Measurements from ENCODE around the gene OST4. TPM values are rescaled to one million over a fixed set of nuclear protein-coding genes. Genes with fewer than 3 reads are reported as not detected.
"Not testable (repeated sequence)": the region's sequence is repeated elsewhere in the genome, so short reads cannot be mapped to it uniquely, and the experiment has no call there.

OST4 gene
- total RNA-seq, 1 donor from 2014 or later: 275 TPM

DNA sequence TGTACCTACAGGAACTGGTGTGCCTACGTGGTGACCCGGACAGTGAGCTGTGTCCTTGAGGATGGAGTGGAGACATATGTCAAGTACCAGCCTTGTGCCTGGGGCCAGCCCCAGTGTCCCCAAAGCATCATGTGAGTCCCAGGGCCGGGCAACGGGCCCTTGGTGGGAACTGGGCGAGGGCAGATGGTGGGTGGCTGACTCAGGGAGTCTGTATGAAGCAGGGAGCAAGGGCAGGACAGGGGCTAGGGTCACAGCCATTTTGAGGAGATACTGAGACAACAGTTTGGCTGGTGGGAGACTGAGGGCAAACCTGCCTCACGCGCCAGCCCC, 8.7 kb upstream of the OST4 start:
- DNase-seq (ENCODE audit: low spot score): no peak

DNA sequence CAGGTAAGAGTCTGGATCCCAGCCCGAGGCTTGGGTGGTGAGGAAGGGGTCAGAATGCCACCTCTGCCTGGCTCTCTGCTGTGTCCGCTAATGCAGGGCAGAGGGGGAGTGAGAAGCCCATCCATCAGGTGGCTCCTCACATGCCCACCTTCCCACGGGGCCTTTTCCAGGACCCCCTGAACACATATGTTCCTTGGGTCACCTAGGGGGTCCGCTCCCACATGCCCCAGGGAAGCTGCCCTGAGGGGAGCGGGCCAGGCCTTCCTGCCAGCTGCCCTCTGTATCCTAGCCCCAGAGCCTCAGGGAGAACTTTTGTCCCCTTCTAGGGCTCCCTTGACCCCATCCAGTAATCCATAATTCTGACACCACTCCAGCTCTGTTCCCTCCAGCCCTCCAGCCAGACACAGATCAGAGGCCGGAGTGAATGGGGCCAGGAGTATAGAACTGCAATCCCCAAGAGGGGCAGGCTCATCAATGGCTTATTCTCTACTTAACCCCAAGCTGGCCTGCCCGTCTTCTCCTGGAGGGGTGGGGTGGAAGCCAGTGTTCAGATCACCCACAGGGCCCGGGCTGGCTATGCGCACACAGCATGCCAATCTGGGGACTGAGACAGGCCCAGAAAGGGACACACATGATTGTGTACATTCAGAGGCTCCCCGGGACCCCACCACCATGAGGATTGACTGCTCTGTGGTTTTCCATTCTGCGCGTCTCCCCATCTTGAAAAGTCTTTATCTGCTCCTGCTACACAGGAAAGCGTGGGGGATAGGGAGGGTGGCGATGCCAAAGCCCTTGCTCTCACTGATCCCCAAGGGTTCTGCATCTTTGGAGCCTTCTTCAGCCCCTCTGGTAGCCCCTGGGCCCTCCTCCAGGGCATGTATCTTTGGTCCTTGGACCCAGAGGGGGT, 8.0 kb upstream of the OST4 start:
- DNase-seq (ENCODE audit: low spot score): no peak

DNA sequence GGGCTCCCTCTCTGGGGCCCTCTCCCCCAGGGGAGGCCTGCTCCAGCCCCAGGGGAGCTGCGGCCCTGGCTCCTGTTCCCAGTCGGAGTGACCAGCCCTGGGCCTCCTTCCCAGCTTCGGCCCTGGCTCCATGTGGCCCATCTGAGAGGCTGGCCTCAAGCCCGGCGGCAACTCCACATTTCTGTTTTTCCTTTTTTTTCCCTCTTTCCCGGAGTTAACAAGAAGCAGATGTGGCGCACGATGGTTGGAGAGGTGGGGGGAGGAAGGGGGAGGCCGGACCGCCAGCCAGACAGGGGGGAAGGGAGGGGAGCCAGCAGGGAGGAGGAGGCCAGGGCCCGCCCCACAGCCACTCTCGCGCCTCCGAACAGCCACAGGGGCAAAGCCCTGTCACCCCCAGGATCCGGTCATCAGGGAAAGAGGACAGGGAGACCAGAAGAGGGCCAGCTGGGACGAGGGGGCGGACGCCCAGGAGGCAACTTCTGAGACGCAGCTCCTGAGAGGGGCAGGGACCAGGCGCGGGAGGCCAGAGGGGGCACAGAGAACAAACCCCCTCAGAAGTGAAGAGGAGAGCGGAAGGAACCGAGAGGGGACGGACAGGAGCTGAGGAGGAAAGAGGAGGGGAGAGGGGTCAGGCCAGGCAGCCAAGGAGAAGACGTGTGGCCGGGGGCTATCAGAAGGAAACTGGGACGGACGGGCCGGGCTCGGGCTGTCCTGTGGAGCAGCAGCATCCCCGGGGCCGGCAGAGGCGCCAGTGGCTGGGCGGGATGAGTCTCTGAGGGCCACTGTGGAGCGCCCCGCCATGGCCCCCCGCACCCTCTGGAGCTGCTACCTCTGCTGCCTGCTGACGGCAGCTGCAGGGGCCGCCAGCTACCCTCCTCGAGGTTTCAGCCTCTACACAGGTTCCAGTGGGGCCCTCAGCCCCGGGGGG, 7.1 kb upstream of the OST4 start, which contains the start of gene EMILIN1:
TSS of gene EMILIN1 (plus strand) at position 349 of the 928 bp plus-strand sequence. CDS start at position 800, 451 bp downstream.
- DNase-seq (ENCODE audit: low spot score): peak; percentile 93

DNA sequence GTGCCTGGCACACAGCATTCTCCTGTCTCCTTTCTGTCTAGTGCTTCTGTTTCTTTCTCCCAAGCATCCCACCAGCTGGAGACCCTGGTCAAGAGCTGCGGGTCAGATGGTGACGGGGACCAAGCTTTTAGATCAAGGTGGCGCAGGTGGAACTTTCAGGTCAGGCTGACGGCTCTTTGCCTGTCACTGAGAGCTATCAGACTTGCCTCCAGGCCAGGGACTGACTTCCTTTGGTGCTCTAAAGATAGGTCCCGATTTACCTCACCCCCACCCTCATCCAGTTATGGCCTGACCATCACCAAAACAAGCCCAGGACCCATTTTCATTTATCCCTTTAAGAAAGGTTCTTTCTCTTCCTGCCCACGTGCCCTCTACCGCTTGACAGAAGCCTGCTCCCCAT, 5.8 kb upstream of the OST4 start:
- DNase-seq (ENCODE audit: low spot score): no peak

DNA sequence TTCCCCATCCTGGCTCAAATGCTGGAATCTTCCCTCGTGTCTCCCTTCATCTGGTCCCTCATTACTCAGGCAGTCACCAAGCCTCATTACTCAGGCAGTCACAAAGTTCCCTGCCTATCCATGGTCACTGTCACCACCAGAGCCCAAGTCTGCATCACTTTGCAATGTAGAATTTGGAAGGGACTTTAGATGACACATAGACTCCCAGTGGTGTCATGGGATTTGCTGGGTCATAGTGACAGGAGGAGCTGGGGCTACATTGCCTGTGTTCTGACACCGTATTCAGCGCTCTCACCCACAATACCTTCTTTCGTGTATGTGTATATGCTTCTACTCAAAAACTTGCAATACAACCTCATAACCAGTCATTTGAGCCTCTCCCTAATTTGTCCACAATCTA, 4.9 kb upstream of the OST4 start:
- DNase-seq (ENCODE audit: low spot score): no peak

DNA sequence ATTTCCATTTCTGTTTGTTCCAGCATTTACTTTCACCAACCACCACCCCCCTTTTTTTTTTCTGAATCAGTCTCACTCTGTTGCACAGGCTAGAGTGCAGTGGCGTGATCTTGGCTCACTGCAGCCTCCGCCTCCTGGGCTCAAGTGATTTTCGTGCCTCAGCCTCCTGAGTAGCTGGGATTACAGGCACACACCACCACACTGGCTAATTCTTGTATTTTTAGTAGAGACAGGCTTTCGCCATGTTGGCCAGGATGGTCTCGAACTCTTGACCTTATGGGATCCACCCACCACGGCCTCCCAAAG, 4.1 kb upstream of the OST4 start:
- not testable (repeated sequence) for DNase-seq (ENCODE audit: low spot score)

DNA sequence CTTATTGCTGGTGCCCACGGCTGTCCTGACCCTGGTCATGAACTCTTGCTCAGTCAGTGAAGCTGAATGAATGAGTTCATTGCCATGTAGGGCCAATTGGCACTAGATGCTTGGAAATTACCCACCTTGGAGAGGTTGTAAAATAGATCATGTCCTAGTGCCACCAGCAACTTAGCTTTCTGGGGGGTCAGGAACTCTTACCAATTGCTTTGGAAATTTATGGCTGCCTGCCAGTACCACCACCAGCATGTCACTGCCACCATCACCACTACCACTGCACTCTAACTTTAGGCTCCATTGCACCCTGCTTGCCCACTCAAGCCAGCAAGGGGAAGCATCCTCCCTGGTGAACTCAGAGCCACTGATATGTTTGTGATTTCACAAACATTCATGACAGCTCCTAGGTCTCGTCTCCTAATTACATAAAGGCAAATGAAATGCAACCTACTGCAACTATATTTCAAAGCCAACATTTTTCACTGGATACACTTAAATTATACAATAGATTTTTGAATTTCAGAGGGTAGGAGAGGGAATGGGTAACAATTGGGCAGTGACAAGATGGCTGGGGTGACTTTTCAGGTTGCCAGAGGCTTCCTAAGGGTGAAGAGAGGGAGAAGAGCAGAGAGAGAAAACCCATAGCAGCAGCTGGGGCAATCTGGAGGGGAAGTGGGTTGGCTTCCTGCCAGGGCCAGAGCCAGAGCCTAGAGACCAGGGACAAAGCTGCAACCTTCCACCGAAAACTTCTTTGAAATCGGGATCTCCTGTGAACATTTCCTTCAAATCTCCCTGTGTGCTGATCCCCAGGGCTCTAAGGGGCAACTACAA, 3.5 kb upstream of the OST4 start:
- DNase-seq (ENCODE audit: low spot score): no peak

DNA sequence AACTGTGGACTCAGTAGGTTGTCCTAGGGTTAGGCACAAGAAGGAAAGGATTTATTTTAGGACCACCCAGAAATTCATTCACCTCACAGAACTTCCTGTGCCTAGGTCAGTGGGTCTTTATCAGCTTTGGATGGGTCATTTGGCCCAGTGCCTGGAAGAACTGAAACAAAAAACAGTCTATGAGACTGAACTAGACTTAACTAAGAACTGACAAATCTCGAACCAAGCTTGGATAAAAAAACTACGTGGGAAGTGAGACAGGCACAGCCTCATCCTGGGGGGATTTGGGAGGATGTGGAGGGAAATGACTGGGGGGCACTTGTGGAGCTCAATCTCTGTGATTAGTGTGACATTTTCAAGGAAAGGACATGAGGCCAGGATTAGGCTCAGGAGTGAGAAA, 2.3 kb upstream of the OST4 start:
- DNase-seq (ENCODE audit: low spot score): no peak

DNA sequence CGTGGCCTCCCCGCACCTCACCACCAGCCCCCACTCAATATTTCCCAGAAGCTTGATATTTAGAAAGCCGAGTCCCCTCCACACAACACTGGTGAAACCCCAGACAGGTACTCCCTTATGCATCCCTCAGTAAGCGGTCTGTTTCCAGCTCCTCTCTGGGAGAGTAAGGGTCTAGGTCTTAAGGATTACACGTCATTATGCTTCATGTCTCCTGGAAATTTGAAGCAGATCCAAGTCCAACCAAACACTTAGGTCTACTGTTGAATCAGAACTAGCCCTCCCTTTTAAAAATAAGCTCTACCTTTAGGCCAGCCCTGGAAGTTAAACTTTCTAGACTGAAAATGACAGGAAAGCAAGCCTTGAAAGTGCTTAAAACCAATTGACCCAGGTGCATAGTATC, 1.5 kb upstream of the OST4 start:
- no peak for DNase-seq (ENCODE audit: low spot score)

DNA sequence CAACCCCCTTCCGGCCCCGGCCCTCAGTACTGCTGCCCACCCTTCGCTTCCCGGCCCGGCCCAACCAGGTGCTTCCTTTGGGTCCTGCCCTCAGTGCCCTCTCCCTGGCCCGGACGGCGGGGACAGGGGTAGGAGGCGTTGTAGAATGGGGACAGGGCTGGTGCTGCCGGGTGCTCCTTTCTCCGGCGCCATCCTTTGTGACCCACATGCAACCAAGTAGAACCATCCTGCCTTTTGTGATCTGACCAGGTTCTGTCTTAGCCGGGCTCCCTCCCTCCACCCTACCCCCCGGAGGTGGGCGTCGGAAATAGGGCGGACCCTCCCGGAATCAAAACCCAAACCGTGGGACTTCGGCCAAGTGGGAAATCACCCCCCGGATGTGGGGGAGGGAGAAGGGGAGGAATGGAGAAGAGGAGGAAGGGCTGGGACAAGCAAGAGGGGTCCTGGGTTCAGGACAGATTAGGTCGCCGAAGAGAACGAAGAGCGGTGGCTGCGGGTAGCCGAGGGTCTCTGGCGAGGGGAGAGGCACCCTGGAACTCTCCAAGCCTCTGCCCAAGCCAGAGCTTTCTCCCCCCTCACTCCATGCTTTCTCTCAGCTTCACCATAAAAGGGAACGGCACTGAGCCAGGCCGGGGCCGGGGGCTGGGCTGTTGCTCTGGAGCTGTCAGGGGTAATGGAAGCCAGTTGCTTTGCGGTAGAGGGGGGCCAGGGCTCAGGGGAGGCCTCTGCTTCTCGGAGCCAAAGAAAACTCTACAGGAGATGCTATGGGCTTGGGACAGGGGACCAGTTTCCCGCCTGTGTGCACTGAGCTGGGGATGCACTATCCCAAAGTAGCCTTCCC, 756 bp upstream of the OST4 start:
- DNase-seq (ENCODE audit: low spot score): no peak

DNA sequence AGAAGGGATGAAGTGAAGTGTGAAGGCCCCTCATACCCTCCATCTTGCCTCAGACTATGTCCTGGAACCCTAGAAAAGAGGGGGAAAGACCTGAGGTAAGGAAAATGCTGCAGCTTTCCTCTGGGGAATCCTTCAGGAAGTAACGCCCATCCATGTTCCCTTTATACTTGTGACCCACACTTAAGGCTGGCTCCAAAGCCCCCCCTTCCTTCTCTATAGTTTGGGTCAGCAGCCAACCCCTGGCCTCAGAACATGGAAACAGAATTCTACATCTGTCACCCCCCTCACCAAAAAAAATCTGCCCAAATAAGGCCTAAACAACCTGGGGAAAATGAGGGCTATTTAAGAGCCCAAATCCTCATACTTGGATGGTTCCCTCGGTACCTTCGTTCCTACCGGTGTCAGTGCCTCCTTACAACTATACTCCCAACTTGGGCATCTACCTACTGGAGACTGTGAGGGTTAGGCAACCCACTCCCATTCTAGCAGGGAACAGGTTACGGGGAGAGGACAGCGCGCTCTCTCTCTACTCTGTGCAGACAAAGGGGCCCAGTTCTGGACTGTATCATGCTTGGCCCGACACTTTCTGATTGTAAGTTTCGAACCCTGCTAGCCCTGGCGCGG, 689 bp downstream of the OST4 start:
- no peak for DNase-seq (ENCODE audit: low spot score)

DNA sequence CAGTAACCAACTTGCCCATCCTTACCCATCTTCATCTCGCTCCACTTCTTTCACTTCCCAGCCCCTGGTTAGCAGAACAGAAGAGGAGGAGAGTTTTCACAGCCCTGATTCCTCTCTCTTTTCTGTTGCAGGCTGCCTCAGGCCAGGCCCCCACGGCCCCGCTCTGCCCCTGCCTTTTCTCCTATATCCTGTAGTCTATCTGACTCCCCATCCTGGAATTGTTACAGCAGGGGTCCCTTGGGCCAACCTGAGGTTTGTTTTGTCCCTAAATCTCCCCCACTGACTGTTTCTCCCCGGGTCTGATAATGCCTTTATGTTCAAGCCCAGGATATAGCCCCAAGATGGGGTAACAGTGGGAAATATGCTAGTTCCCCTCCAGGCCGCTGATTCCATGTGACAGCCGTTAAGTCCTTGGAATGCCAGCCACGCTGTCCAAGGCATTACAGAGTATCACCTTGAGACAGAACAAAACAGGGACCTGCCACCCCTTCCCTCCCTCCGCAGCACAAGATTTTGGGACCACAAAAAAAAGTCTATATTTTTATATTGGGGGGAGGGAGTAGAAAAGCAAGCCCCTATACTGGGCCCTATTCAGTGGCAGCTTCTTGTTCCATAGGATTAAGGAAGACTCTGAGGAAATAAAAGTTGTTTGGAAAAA, 1.4 kb downstream of the OST4 start:
- DNase-seq (ENCODE audit: low spot score): no peak

DNA sequence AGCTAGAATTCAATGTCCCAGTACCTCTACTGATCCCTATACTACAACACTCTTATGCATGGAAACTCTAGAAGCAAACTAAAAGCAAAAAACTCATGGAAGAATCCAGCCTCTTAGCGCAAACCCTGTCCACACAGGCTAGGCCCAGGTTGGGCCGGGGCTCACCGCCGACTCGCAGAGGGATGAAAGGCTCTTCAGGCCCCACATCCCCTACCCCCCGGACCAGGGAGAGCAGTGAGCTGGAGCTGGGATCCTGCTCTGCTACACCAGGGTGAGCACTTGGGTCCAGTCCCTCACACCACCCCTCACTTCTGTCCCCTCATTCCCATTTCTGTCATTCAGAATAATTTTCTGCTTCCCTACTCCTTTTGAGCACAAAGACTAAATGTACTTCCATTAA, 2.0 kb downstream of the OST4 start:
- no peak for DNase-seq (ENCODE audit: low spot score)

DNA sequence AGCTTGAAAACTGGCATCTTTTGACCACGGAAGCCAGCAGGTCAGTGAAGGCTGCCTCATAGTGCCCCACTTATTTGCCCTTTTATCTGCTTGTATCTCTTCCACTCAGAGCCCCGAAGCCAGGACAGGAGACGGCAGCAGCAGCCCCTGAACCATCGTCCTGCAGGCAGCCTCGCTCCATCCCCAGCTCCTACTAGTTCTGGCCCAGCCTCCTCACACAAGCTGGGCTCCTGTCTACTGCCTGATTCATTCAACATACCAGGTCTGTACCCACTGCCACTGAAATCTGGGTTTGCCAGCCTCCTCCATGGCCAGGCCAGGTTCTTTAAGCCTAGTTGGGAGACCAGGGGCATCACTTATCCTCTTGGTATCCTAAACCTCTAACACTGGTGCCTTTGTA, 4.1 kb downstream of the OST4 start:
- DNase-seq (ENCODE audit: low spot score): no peak

DNA sequence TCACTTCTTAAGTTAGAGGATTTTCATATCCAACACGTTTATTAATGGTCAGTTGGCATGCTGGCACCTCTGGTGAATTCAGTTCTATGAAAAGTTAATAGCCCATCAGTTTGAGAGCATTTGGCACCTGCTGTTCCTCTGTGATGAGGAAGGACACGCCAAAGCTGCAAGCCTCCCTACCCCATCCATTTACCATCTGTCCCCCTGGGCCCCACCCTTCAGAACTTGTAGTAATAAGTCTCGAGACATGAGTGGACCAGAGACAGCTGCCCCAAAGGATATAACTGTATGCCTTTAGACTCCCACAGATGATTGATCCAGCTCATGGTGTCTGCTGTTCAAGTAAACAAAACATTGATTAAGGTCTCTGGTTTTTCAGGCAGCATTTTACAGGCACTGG, 6.3 kb downstream of the OST4 start:
- DNase-seq (ENCODE audit: low spot score): no peak

DNA sequence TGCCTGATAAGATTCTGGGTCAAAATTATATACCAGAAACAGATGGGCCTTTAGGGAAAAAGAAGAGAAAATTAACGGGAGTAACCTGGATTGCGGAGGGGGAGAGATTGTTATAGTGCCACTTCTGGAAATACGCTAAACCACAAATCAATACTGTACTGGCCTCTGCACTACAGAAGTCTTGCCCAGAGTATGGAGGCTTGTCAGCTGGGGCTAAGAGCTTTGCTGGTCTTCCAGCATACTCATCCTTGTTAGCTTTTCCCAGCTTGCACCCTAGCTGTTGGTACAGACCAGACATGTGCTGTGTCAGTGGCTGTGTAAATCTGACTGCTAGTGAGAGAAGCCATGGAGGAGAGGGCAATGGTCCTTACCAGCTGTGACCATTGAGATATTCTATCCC, 11.1 kb downstream of the OST4 start:
- no peak for DNase-seq (ENCODE audit: low spot score)

DNA sequence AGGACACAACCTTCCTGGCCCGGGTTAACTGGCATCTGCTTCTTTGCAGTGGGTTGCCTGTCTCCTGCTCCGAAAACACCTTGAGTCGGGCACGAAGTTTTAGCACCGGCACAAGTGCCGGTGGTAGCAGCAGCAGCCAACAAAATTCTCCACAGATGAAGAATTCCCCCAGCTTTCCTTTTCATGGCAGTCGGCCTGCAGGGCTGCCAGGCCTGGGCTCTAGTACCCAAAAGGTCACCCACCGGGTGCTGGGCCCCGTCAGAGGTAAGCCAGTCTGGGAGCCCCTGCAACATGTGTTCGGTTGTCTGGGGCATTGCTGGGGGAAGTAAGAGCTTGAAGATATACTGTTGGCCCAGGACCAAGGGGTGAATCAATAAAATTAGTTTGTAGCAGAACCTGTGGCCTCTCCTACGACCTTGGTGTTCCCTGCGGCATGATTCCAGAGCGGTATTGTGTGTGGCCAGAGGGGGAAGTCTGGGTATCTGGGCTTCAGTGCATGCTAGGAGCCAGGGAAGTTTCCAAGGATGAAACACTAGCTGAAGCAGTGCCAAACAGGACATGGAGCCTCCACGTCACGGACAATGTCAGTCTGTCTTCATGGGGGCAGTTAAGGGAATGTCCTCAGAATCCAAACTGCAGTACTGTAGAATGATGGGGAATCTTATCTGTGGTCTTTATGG, 12.2 kb downstream of the OST4 start:
- no peak for DNase-seq (ENCODE audit: low spot score)

DNA sequence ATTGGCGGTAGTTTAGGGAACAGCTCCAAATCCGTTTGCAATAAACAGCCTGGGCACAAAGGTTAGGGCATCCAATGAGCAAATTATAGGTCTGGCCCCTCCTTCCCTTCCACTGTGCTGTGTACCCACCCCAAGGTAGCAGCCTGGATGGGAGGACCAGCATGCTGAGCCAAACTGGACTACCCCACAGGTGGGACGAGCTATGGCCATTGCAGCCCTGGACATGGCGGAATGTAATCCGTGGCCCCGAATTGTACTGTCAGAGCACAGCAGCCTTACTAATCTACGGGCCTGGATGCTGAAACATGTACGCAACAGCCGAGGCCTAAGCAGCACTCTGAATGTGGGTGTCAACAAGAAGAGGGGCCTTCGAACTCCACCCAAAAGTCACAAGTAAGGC, 13.2 kb downstream of the OST4 start:
- no peak for DNase-seq (ENCODE audit: low spot score)

DNA sequence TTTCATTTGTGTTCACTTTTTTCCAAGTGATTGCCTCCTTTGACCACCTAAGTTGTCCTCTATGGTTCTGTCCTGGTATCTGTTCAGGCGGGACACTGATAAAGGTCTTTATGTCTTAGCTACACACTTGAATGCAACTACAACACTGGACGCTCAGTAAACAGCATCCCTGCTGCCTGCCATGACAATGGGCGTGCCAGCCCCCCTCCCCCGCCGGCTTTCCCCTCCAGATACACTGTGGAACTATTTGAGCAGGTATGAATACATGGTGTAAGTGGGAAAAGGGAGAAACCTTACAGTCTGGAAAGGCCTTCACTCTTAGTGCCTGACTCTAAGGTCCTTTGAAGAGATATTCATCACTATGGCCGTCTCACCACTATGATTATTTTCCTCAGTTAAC, 14.3 kb downstream of the OST4 start:
- no peak for DNase-seq (ENCODE audit: low spot score)
